Stimulated activated CD8-positive, alpha-beta memory T cell treated with anti-CD3 and anti-CD28 coated beads, Interleukin-7, amount 100 ng/mL, for 4 hours (primary cell): ENCODE data around the gene TTLL4.
A peak's percentile ranks its signal among the peaks of the same experiment; 100 is the strongest.
"Not testable (repeated sequence)": the region's sequence is repeated elsewhere in the genome, so short reads cannot be mapped to it uniquely, and the experiment has no call there.

Source experiments
- DNase-seq, 2 donors: peaks; one replicate each; pipeline ENCODE4 v3.0.0-alpha.2; 2020; ENCODE audit warnings: low read depth in 2 of 2

TTLL4 gene, protein sequence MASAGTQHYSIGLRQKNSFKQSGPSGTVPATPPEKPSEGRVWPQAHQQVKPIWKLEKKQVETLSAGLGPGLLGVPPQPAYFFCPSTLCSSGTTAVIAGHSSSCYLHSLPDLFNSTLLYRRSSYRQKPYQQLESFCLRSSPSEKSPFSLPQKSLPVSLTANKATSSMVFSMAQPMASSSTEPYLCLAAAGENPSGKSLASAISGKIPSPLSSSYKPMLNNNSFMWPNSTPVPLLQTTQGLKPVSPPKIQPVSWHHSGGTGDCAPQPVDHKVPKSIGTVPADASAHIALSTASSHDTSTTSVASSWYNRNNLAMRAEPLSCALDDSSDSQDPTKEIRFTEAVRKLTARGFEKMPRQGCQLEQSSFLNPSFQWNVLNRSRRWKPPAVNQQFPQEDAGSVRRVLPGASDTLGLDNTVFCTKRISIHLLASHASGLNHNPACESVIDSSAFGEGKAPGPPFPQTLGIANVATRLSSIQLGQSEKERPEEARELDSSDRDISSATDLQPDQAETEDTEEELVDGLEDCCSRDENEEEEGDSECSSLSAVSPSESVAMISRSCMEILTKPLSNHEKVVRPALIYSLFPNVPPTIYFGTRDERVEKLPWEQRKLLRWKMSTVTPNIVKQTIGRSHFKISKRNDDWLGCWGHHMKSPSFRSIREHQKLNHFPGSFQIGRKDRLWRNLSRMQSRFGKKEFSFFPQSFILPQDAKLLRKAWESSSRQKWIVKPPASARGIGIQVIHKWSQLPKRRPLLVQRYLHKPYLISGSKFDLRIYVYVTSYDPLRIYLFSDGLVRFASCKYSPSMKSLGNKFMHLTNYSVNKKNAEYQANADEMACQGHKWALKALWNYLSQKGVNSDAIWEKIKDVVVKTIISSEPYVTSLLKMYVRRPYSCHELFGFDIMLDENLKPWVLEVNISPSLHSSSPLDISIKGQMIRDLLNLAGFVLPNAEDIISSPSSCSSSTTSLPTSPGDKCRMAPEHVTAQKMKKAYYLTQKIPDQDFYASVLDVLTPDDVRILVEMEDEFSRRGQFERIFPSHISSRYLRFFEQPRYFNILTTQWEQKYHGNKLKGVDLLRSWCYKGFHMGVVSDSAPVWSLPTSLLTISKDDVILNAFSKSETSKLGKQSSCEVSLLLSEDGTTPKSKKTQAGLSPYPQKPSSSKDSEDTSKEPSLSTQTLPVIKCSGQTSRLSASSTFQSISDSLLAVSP

DNA sequence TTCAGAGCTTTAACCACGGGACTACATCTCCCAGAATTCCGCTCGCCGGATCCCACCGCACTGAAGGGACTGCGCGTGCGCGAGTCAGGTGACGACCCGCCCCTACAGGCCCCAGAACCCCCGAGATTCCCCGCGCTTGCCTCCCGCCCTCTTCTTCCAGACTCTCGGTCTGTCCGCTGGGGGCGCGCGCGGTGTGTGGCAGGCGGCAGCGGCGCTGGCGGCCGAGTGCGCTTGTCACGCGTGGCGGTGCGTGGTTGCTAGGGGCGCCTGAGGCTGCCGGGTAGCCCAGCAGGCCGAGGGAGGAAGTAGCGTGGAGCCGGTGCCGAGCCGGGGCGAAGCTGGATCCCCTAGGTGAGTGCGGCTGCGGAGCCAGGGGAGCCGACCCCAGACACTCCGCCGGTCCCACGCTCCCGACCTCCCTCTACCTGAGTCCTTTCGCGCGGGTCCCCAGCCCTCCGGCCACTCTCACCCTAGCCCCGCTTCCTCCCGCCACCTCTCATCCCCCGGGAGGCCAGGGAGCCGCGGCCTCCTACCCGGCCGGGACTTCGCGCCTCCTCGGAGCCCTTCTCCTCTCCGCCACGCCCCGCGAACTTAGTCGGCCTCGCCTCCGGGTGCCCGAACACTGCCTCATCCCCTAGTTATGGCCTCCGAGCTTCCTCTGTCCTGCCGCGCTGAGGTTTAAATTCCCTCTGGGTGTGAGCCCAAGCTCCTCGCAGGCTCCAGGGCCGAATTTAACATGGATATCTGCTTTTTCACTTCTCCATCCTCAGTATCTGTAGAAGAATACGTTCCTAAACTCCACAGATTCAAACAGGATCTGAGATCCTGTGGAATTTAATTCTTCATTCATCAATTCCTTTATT, at the start of gene TTLL4:
Gene TTLL4 (plus strand): TSS at position 149 of the 863 bp plus-strand sequence. CDS start 26,842 bp downstream, outside the sequence.
- DNase-seq = peak; percentile 96 to 98

DNA sequence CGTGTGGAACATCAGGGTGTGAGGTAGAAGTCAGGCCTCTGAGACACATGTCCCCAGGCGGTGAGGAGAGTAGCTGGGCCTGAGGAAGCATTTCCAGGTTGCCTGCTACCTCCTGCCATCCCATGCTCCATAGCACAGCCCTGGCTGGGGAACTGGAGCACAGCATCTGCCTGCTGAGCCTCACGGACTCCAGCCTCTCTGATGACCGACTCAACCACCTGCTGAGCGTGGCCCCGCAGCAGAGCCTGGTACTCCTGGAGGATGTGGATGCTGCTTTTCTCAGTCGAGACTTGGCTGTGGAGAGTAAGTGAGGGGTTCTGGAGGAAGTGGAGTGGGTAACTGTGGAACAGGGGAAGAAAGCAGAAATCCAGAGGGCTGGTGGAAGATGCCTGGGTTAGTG, 48.3 kb upstream of the TTLL4 start:
- DNase-seq = no peak

DNA sequence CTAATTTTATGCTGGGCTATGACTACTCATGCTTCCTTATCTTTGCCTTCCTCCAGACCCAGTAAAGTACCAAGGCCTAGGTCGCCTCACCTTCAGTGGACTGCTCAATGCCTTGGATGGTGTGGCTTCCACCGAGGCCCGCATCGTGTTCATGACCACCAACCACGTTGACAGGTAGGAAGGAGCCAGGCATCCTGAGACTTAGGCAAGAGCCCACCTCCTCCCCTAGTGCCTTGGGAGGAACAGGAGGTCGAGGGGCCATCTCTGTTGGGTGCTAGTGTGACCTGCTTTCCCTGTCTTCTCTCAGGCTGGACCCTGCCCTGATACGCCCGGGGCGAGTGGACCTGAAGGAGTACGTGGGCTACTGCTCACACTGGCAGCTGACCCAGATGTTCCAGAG, 47.8 kb upstream of the TTLL4 start:
- DNase-seq = no peak

DNA sequence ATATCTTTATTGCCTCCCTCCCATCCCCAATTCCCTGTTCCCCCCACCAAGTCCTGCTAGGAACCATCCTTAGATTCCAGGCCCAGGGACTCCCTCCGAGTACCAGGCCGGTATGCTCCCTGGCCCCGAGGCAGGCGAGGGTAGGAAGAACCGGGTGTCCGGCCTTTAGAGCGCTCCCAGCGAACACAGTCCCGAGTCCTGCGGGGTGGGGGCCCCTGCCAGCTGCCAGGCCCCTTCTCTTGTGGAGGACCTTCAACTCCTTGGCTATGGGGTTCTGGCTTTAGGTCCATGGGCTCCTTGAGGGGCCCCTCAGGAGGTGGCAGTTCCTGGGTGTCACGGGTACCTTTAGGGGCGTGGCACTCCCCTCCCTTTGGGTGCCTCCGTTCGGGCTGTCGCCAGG, 46.7 kb upstream of the TTLL4 start:
- DNase-seq = no peak

DNA sequence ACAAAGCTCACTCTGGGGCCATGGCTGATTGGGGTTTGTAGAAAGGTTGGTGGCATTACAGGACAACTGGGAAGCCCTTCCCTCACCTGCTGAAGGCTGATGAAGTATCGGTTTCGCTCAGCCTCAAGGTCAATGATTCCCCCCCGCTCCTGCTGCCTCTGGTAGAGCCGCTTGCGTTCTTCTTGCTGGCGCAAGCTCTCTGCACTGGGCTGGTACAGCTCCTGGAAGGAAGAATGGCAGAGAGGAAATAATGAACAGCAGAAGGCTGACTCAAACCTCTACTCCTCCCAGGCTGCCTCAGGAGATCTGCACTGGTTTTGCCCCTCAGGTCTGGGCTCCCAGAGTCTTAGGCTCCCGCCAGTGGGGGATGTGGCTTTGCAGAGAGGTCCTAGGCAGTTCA, 46.0 kb upstream of the TTLL4 start:
- no peak for DNase-seq

DNA sequence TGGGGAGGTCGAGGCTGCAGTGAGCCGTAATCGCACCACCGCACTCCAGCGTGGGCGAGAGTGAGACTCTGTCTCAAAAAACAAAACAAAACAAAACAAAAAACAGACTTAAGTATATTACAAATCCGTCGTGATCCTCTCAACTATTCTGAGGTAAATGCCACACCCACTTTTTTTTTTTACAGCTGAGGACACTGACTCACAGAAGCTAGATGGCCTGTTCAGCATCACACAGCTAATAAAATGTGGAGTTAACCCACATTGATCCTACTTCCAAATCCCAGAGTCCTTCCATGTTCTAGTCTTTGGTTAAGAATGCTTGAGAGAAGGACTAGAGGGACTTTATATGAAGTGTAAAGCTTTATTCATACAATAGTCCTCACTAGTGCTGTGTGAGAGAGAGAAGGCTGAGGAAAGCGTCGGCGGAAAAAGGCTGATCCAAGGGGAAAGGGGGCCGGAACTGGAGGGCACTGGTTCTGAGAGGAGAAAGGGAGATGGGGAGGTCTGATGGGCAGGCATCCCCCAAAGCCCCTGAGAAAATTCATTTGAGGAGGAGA, 39.5 kb upstream of the TTLL4 start:
- DNase-seq = no peak

DNA sequence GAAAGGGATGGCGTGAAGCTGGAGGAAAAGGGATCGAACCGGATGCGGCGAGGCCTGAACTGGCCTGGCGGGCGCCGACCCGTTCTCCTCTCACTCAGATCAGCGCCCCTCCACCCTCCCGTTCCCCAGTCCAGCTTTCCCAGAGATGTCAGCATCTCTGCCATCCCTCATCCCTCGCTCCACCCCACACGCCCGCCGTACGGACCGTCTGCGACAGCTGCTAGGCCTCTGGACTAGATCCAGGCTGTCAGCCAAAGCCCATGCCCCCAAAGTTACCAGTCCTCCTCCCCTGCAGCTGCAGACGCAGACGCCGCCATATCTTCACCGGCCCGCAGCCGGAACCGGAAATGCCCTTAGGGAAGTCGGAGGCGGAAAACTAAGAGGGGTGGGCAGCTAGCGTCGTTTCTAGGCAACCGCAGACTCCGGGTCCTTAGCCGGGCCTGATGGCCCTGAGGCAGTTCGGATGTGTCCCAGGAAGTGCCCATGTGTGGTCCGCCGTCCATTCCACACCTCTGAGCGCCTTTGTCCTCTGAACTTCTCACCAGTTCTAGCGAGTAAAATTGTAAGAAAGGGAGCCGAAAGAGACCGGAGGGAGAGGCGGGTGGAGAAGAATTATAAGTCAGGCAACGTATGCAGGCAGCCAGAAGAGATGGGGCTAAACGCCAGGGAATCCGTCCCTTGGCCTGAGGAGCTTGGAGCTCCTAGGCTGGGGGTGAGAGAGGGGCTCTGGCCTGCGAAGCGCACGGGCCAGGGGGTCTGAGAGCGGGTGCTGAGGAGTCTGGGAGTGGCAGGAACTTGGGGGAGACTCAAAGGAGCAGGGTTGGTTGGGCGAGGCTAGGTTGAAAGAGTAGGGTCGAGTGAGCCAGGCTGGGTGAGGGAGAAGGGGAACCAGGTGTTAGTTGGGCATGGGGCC, 38.7 kb upstream of the TTLL4 start, which contains the start of the genes RNF25 and STK36:
Gene RNF25 (minus strand): TSS at position 349 of the 913 bp plus-strand sequence. CDS start 32 bp downstream, at position 317.
Gene STK36 (plus strand): TSS at position 433 of the 913 bp plus-strand sequence. CDS start 744 bp downstream, outside the sequence.
- peak; percentile 71 to 76 for DNase-seq

DNA sequence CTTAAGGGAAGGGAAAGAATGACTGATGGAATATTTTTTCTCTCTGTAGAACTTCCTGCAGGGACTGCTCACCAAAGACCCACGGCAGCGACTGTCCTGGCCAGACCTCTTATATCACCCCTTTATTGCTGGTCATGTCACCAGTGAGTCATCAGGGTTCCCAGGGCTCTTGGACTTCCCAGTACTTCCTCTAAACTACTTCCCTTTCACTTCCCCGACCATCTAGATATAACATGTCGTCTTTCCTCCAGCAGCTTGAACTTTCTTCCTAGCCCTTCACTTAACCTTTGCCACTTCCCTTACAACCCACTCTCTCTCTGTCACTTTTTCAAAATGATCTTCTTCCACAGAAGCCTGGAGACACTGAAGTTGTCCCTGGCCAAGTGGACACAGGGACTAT, 31.5 kb upstream of the TTLL4 start:
- DNase-seq = no peak

DNA sequence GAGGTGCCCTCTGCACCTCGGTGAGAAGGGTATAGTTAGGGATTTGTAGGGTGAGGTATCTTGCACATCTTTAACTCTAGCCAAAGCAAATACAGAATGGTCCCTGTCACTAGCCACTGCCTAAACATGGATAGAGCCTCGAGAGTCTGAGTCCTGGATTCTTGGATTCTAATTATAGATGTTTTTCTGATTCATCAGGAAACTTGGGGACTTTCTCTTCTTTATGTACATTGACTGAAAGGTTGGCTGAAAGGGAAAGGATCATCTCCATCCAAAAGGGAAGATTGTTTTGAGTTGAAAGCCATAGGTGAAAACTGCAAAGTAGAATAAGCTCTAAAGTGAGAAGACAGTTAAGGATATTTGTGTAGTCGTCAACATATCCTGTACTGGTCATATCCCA, 30.6 kb upstream of the TTLL4 start:
- no peak for DNase-seq

DNA sequence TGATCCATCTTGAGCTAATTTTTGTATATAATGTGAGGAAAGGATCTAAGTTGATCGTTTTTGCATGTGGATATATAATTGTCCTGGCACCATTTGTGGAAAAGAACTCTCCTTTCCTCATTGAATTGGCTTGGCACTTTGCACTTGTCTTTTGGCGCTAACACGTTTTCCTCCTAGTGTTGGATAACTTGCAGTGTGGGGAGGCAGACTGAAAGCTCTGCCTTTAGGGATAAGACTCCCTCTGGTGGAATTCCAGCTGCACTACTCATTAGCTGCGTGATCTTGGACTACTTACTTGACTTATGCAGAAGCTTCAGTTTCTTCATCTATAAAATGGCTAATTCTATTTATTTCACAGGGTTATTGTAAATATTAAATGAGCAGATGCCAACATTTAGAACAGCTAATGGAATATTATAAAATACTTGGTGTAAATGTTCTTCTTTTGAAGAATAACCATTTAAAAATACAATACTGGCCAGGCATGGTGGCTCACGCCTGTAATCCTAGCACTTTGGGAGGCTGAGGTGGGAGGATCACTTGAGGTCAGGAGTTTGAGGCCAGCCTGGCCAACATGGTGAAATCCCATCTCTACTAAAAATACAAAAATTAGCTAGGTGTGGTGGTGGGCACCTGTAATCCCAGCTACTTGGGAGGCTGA, 23.1 kb upstream of the TTLL4 start:
- DNase-seq = not testable (repeated sequence)

DNA sequence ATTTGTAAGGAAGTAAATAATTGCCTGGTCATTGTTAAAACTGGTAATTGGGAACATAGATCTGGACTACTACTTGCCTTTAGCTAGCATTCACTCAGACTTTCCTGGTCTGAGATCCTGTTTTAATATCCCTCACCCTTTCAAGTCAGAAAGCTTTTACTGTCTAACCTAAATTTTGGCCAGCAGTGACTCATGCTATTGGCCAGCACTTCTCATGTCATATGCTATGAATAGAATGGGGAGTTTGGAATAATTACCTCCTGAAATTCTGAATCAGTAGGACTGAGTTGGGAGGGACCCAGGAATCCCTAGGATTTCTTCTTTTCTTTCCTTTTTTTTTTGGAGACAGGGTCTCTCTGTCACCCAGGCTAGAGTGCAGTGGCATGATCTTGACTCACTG, 19.4 kb upstream of the TTLL4 start:
- DNase-seq = no peak

DNA sequence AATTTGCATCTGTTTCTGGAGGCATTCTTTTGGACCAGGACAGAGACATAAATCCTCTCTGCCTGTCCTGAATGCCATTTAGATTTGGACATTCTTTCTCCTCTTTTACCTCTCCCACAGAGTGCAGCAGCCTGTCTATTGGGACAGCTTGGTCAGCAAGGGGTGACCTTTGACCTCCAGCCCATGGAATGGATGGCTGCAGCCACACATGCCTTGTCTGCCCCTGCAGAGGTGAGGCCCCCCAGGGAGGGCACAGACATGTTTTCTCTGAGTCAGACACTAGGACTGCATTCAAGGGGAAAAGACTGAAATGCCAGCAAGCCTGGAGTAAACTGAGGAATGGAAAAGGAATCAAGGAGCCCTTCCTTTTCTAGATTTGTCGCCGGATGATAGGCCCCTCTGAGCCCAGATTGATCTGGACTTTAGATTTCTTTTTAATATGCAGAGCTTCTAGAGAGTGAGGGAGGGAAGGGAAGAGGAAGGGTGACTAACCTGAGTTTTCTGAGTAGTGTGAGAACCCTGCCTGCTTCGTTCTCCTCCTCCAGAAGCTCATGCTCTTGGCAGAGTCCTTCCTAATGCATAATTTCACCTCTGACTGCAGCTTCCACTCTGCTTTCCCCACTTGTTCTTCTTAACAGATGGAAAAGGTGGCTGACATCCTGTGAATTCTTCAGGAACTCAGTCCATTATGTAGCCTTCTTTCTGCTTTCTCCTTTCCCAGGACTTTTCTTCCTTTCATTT, 16.1 kb upstream of the TTLL4 start:
- DNase-seq = no peak

DNA sequence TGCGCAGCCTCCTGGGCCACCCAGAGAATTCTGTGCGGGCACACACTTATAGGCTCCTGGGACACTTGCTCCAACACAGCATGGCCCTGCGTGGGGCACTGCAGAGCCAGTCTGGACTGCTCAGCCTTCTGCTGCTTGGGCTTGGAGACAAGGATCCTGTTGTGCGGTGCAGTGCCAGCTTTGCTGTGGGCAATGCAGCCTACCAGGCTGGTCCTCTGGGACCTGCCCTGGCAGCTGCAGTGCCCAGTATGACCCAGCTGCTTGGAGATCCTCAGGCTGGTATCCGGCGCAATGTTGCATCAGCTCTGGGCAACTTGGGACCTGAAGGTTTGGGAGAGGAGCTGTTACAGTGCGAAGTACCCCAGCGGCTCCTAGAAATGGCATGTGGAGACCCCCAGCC, 11.8 kb upstream of the TTLL4 start:
- DNase-seq = no peak

DNA sequence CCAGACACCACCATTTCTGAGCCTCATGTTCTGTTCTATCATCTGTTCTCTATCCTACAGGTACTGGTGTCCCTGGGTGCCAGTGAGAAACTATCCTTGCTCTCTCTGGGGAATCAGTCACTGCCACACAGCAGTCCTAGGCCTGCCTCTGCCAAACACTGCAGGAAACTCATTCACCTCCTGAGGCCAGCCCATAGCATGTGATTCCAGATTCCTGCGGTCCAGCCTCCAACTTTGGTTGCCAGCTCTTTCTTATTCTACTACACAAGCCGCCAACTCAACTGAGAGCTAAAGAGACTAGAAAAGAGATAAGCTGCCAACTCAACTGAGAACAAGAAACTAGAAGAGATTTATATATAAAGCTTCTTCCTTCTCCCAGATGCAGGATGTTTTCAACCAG, 8.8 kb upstream of the TTLL4 start:
- DNase-seq = no peak

DNA sequence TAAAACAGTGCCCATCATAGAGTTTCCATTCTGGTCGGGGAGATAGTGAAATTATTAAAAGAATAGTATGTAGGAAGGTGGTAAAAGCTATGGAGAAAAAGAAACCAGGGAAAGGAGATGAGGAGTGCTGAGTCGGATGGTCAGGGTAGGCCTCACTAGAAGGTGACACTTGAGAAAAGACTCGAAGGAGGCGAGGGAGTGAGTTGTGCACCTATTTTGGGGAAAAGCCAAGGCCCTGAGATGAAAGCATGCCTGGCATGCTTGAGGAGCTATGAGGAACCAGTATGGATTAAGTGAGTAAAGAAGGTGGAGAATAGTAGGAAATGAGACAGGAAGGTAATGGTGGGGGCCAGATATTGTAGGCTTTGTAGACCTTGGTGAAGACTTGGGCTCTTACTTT, 7.3 kb upstream of the TTLL4 start:
- no peak for DNase-seq

DNA sequence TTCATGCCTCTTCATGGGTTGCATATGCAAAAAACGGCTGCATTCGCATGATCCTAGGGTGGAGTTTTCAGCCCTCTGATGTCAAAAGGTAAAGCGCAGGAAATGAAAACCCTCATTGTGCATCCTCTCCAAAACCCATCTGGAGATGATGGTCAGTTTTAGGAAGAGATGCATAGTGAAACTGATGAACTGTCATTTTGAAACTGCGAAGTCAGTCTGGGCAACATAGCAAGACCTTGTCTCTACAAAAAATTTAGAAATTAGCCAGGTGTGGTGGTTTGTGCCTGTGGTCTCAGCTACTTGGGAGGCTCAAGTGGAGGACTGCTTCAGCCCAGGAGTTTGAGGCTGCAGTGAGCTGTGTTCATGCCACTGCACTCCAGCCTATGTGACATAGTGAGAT, 2.5 kb upstream of the TTLL4 start:
- DNase-seq = no peak

DNA sequence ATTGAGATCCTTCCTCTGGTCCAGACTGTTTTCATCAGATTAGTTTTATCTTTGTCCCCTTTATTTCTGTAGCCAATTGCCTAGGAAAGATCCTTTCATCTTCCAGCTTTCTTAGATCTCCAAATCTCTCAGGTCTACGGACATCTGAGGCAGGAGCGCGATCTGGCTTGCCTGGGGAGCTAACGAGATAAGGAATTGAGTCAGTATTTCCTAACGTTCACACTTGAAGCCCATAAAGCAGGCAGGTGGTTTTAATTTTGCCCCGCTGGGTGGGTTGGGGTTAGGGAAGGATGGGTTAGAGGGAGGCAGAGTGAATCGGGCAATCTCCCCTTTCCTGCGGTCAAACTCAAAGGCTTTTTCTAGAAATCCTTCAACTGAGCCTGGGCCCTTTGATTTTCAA, 727 bp upstream of the TTLL4 start:
- no peak for DNase-seq

DNA sequence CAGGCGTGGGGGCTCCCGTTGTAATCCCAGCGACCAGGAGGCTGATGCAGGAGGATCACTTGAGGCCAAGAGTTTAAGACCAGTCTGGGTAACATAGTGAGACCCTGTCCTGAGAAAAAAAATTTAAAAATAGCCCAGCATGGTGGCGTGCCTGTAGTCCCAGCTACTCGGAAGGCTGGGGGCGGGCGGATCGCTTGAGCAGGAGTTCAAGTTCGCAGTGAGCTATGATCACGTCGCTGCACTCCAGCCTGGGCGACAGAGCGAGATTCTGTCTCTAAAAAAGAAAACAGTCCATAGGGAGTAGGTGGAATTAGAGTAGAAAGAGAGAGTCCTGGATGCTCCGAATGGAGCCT, 325 bp upstream of the TTLL4 start:
- DNase-seq = no peak

DNA sequence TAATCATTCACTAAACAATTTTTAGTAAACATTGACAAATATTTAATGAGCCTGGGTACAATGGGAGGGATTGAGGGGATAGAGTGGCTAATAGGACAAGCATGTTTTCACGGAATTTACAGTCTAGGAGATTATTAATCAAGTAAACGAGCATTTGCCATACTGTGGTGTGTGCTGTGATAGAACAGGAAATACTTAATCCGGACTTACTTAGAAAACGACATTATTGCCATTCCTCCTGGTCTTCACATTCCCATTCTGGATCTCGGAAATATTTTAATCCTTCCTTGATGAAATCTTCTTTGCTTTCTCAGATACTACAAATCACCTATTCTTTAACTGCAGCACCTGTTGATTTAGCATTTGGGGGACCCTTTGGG, 905 bp downstream of the TTLL4 start:
- DNase-seq = no peak
